SK-N-MC (cell line): ENCODE data around the gene CD59.

ENCODE experiments used
- DNase-seq: peaks from one replicate; pipeline ENCODE4 v3.0.0-alpha.2; 2011; ENCODE audit warnings: low read depth, low spot score
- H3K27ac ChIP-seq: fragments of 200-600 bp; sonication (generic); 2 replicates; pipeline ENCODE4 v1.5.1; 2016; ENCODE audit warnings: mixed run types
- H3K36me3 ChIP-seq: fragments of 200-600 bp; sonication (generic); 2 replicates; pipeline ENCODE4 v1.6.1; 2017; ENCODE audit warnings: antibody characterized with exemption, low read length, mixed read lengths; ENCODE audit not compliant: insufficient read depth
- H3K4me3 ChIP-seq: fragments of 200-600 bp; sonication (generic); 2 replicates; pipeline ENCODE4 v1.5.1; 2016
- H3K9ac ChIP-seq: fragments of 200-600 bp; sonication (generic); 2 replicates; pipeline ENCODE4 v1.8.0; 2017; ENCODE audit warnings: mixed run types, mixed read lengths; ENCODE audit not compliant: insufficient read length
- H3K9me3 ChIP-seq: fragments of 200-600 bp; sonication (generic); 2 replicates; pipeline ENCODE4 v1.6.1; 2017; ENCODE audit warnings: low read depth, mild to moderate bottlenecking, antibody characterized with exemption, low read length, moderate library complexity, mixed read lengths
- EZH2 ChIP-seq: fragments of 200-600 bp; sonication (generic); IDR thresholded peaks from one replicate; pipeline ENCODE4 v1.6.1; 2017; ENCODE audit warnings: antibody characterized with exemption
- FOXP2 ChIP-seq: optimal IDR thresholded peaks from 2 replicates; pipeline ENCODE3; 2011; ENCODE audit warnings: mild to moderate bottlenecking, moderate library complexity; ENCODE audit not compliant: insufficient read depth; ENCODE audit errors: extremely low read length, control extremely low read depth
- POLR2AphosphoS5 ChIP-seq: IDR thresholded peaks from 2 replicates; pipeline ENCODE4 v1.6.1; 2012; ENCODE audit warnings: mild to moderate bottlenecking, low read depth, low read length, borderline replicate concordance

CD59 gene

GRCh38 chr11:33736148-33736812 is at the start of gene CD59:
Gene CD59, minus strand, starts transcription at chr11:33736423. Its CDS starts 13,978 bp downstream, at chr11:33722445.
- DNase-seq, result peak; percentile 24
- Histone ChIP-seq H3K4me3 (peak within 1 kb of the TSS; percentile 96), H3K9me3 (no peaks in the 10 kb centered on the region), H3K36me3 (no peaks in the 10 kb centered on the region; the same call in 1 of the 2 replicates), H3K27ac (no peak within 1 kb of the TSS), H3K9ac (peak within 1 kb of the TSS; percentile 90)
- TF ChIP-seq POLR2AphosphoS5 (peak; percentile 80), FOXP2 (no peak)

- no peak for TF ChIP-seq POLR2AphosphoS5
- TF ChIP-seq EZH2, result no peak
- no peak for TF ChIP-seq FOXP2
- Histone ChIP-seq H3K27ac (no peak overlapping the region), H3K9me3 (no peaks in the 10 kb centered on the region), H3K9ac (no peak overlapping the region), H3K4me3 (no peak overlapping the region), H3K36me3 (no peaks in the 10 kb centered on the region)
- DNase-seq, result no peak
Measured at GRCh38 chr11:33785609-33786008, 49.4 kb upstream of the CD59 start.

- TF ChIP-seq EZH2, result no peak
- TF ChIP-seq FOXP2, result no peak
- TF ChIP-seq POLR2AphosphoS5, result no peak
- no peak overlapping the region for H3K27ac ChIP-seq
- H3K9ac ChIP-seq, result no peak overlapping the region
- no peak for DNase-seq
- H3K4me3 ChIP-seq, result no peak overlapping the region
- H3K36me3 ChIP-seq, result no peaks in the 10 kb centered on the region
- H3K9me3 ChIP-seq, result no peaks in the 10 kb centered on the region
Measured at GRCh38 chr11:33779849-33780528, 43.8 kb upstream of the CD59 start.

- H3K27ac ChIP-seq, result no peak overlapping the region
- peak; percentile 24 for DNase-seq
- H3K36me3 ChIP-seq, result no peaks in the 10 kb centered on the region
- H3K9ac ChIP-seq, result no peak overlapping the region
- peak overlapping the region; percentile 48 for H3K4me3 ChIP-seq
- no peaks in the 10 kb centered on the region for H3K9me3 ChIP-seq
- TF ChIP-seq EZH2, result no peak
- TF ChIP-seq FOXP2, result no peak
- no peak for TF ChIP-seq POLR2AphosphoS5
Measured at GRCh38 chr11:33778675-33779074, 42.5 kb upstream of the CD59 start.

GRCh38 chr11:33777906-33778305 is 41.7 kb upstream of the CD59 start:
- H3K27ac ChIP-seq, result no peak overlapping the region
- no peak for TF ChIP-seq FOXP2
- TF ChIP-seq POLR2AphosphoS5, result no peak
- TF ChIP-seq EZH2, result no peak
- H3K4me3 ChIP-seq, result no peak overlapping the region
- no peaks in the 10 kb centered on the region for H3K9me3 ChIP-seq
- H3K36me3 ChIP-seq, result no peaks in the 10 kb centered on the region
- no peak overlapping the region for H3K9ac ChIP-seq
- DNase-seq, result no peak

GRCh38 chr11:33775832-33776470 is 39.7 kb upstream of the CD59 start:
- no peak overlapping the region for H3K9ac ChIP-seq
- no peaks in the 10 kb centered on the region for H3K9me3 ChIP-seq
- no peaks in the 10 kb centered on the region for H3K36me3 ChIP-seq
- TF ChIP-seq FOXP2 (no peak), EZH2 (no peak), POLR2AphosphoS5 (no peak)
- no peak overlapping the region for H3K27ac ChIP-seq
- DNase-seq, result no peak
- no peak overlapping the region for H3K4me3 ChIP-seq

- Histone ChIP-seq H3K27ac (no peak overlapping the region), H3K36me3 (no peaks in the 10 kb centered on the region), H3K4me3 (peak overlapping the region; percentile 97; the same call in 1 of the 2 replicates), H3K9me3 (no peaks in the 10 kb centered on the region), H3K9ac (no peak overlapping the region)
- TF ChIP-seq POLR2AphosphoS5, result no peak
- no peak for DNase-seq
Measured at GRCh38 chr11:33775467-33775807, 39.2 kb upstream of the CD59 start.

- H3K27ac ChIP-seq, result no peak overlapping the region; the same call in 1 of the 2 replicates
- TF ChIP-seq POLR2AphosphoS5 (peak; percentile 88; the same call in 1 of the 2 replicates), EZH2 (no peak), FOXP2 (no peak)
- no peak for DNase-seq
- peak overlapping the region; percentile 73 for H3K9ac ChIP-seq
- H3K36me3 ChIP-seq, result no peaks in the 10 kb centered on the region
- H3K9me3 ChIP-seq, result no peaks in the 10 kb centered on the region
- peak overlapping the region; percentile 97 for H3K4me3 ChIP-seq
Measured at GRCh38 chr11:33774736-33775466, 38.7 kb upstream of the CD59 start.
